Measurements from ENCODE around the gene PDZRN3.

The PDZRN3 gene

DNA sequence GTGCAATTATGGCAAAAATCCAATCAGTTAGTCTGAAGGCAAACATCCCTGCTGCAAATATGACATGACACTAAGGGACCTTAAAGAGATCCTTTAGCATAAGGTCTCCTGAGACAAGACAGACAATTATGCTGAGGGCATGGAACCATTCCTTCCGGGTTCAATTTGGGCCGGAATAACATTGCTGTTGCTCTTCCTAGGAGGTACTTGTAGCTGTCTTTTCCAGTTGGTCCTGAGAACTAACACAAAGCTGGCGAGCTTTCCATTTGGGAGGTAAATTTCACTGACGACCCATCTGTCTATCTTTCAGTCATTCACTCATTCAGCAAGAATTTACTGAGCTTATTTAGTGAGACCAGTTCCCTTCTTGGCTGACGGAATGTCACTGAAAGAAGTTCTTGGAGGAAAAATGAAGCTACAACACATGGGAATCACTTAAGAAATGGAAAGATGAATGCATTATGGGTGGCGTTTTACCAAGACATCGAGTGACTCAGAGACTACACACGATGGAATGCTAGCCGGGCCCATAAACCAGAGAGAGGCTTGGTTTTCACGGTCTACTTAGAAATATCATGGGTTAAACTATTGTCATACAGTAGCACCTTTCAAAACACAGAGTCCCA lies 215.5 kb downstream of the PDZRN3 start:
- DNase-seq, result no peak

DNA sequence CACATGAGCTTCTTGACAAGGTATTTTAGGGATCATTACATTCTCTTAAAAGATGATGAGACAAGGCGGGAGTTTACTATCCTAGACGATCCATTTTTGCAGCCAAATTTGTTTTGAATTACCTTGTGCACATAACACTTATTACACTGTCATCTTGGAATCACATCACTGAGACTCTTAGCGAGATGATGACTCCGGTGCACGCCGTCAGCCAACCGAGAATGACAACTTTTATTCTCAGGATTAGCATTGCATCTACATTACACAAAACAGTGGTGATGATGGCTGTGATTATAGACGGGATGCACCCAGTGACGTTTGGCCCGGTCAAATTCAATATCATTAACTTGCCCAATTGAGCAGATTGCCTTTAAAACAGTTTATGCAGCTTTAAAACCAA lies 216.1 kb downstream of the PDZRN3 start:
- DNase-seq, result no peak

DNA sequence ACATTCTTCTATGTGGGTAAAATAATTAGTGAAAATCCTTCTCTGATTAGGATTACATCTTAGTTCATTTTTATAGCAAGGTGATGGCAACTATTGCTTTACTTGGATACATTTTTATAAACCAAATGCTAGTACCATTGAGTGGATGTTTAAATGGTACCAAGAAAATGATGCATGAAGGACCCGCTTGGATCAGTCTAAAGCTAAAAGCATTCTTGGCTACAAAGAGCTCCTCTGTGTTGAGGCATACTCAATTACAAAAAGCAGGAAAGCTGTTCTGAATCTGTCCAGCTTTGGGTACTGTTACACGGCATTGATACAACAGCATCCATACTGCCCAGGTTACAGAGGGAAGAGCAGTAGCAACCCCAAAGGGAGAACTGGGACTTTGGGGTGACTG lies 217.2 kb downstream of the PDZRN3 start:
- DNase-seq, result no peak

DNA sequence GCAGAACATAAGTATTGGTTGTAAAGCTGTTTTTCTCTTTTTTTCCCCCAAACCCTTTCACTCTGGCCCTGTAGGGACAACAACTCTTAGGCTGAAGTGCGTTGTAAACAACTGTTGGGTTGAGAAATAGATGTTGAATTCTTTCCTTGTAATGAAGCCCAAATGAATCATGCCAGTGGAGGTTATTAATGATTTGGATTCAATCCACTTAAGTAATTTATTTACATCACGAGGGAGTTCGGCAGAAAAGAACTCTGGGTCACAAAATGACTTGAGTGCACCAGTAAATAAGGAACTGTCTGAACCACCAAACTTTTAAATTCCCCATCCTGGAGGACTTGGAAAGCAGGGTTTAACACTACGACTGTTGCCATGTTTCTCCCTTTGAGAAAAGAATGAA lies 218.9 kb downstream of the PDZRN3 start:
- DNase-seq, result no peak

DNA sequence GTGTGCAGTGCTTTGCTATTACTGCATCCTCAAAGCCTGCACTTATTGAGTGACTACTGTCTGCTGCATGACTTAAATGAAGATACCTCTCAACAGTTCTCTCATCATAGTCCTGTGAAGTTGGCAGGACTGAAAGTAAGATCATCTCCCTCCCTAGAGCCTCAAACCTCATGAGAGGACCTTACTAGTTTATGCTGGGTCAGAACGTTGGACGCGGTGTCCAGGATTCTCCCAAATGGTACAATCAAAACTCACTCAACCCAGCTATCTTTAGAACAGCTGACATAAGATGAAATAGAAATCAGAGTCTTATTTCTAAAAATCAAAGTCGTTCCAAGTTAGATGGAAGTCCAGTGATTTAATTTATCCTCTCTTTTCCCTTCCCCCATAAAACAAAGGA lies 219.7 kb downstream of the PDZRN3 start:
- DNase-seq, result no peak

DNA sequence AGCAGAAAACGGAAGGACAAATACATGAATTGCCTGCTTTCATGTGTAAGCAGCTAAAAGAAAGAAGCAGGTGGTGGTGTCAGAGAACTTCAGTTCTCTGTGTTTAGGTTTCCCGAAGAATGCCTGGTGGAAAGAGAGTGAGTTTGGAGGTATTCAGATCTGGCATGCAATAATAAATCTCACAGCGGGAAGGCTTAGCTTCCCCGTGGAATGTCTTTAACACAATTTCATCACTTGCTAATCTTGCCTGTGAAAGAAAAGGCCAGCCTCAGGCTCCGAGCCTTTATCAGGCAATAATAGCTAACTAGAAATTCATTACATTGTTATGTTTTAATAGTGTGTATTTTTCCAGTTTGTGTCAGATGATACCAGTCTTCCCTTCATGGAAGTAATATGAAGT lies 220.3 kb downstream of the PDZRN3 start:
- no peak for DNase-seq

DNA sequence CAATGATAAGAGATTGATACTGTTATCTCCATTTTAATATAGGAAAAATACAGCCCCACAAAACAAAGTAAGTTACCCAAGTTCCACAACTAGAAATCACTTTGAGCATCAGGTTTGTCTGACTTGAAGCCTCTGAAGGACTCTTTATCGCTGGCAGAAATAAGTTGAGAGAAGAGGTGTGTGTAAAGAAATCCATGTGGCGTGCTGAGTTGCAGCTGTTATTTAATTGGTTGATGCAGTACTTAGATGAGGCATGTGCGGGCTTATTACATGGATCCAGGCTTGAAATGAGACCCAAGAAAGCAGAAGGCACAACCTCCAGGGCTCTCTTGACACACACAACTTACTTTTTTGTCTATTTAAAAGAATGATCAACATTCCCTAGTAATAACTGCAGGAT lies 221.3 kb downstream of the PDZRN3 start:
- DNase-seq, result no peak

DNA sequence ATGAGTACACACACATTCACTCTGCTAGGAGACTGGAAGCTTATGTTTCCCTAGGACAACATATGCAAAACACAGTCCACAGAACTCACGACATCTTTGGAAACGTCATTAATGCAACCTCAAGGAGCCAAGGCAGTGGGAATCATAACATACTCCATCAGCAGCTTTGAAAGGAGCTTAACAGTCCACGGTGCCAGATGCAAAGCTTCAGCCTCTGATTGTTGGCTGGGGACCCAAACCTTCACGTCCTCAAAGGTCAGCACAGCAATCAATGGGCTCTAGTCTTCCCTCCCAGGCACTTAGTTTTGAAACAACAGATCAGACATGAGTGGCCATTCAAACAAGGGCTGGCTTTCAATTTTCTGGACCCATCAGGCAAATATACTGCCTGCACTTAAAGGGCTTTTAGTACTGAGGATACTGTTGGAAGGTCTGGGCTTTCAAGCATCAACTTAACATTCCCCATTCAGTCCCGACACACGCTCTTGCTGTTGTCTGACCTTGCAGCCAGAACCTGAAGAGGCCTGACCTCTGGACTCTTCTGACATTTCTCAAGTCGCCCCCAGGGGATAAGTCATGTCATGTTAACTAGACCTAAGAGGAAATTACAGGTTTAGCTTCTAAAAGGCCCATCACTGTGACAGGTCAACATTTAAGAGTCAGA lies 223.0 kb downstream of the PDZRN3 start:
- no peak for DNase-seq

DNA sequence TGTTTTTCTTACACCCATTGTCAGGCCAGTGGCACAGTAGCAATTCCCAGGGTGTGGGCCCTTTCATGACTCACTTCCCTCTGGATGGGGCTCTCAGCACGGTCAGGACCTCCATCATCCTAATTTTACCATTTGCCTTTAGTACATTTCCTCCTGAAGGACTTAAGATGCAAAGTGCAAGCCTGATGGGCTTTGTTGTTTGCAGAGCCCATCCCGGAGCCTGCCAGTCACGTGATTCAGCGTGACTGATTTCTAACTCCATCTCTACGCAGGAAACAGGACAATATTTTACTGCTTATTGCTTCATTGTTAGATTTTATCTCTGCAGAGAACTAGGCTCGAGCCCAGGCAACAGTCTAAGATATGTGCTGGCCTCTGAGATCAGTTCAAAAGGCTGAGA lies 223.7 kb downstream of the PDZRN3 start:
- DNase-seq, result no peak

DNA sequence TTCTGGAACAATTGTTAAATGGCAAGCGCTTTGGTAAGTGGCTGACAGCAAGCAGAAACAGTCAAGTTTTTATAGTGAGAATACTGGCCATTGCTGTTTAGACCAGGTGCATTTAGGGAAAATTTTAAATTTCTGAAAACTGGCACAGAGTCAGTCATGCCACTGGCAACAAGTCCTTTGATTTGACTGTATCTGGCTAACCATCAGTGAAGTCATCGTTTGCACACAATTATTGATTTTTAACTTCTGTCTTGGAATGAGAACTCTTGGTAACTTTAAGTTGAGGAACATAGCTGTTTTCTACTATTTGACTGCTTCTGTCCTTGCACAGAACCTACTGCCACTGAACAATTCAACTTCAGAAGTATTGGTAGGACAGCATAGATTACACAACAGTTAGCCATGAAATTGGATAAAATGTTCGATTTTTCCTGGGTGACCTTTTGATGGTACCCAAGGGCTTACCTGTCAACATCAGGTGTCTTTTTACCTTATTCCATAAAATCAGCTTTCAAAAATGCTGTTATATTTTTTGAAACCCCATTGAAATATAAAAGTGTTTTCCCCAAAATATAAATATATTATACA lies 225.0 kb downstream of the PDZRN3 start:
- no peak for DNase-seq

DNA sequence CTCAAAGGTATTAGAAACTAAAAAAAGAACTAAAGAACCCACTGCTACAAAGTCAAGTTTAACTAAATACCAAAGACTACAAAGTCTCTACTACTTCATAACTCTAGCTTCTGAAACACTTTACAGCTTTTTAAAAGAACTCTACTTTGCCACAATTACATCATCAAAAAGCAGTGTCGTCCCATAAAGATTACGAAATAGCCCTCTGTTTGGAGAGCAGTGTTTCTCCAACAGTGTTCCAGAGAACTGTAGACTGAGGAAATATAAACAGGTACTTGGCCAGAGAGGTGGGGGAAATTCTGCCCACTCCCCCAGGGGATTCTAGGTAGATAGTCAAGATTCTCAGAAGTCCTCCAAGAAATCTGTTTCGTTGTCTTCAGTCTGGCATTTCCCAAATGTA lies 225.6 kb downstream of the PDZRN3 start:
- DNase-seq, result no peak

DNA sequence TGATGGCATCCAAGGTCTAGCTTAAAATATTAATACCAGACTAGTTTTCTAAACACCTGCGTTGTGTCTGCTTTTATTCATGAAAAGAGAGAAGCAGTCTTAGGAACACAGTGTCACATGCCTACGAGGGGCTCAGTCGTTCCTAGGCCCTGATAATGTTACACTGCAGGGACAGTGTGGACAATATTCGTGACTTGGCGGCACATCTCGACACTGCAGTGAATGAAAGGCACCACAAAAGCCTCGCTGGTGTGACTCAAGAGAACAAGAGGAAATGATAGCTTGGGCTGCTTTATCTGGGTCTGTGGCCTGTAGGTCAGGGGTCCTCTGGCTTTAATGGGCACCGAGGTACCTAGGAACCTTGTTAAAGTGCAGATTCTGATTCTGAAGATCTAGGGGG lies 226.7 kb downstream of the PDZRN3 start:
- no peak for DNase-seq

DNA sequence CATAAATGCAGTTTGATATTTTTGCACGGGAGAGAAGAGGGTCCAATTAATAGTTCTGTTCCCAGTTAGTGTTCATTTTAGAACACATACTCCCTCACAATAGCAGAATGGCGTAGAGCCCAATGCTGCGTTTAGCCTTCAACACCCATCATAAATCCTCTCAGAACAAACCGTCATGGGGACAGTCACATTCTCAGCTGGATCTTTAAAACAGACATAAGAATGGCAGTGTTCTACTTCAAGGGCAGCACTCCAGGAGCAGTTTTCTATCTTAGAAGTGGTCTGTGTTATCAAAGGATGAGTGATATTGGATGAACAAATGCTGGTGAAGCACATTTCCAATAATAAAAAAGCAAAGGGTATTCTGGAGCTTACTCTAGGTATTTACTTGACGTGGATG lies 230.5 kb downstream of the PDZRN3 start:
- no peak for DNase-seq

DNA sequence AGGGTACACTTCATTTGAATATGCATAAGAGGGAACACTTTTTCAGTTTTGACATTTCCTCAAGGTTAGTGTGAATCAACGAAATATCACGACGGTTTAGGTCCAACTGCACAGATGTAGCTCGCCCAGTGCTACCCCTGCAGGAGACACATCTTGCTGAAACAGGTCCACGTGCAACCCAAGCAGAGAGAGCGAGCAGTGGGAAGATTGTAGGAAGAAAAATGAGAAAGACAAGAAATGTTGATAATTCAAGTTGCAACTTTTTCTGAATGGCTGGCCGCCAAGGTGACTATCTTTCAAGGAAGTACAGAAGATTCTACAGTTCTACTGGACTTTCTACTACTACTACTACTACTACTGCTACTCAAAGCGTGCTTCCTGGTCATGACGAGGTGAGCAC lies 231.7 kb downstream of the PDZRN3 start:
- no peak for DNase-seq

DNA sequence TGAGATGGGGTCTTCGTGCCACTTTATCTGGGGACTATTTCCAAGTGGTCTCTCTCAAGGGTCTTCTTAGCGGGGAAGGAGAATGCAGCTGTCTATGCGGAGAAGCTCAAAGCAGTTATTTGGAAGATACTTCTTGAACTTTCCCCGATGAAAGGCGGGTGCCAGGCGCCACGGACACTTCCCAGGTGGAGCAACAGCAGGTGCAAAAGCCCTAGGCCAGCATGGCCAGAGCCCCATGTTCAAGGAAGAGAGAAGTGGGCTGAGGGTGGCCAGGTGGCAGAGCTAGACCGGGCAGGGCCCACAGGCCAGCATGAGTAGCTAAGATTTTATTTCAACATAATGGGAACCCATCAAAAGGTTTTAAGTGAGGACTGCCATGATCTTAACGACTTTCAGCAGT lies 232.8 kb downstream of the PDZRN3 start:
- DNase-seq, result no peak

DNA sequence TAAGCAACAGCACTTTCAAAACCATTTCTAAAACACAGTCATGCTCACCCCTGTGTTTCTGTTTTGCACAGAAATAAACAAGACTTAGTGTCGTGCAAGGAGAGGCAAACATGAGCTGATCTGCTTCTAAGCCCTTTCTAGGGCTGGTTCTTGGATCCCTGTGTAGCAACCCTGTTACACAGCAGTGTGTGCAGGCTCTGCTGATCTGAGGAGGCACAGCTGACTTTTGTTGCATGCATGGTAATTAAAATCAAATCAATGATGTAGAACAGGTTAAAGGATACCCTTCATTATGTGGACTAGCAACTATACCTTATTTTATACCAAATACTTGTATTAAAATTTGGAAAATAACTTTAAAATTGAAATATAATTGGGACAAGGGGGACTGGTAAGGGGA lies 234.8 kb downstream of the PDZRN3 start:
- no peak for DNase-seq

DNA sequence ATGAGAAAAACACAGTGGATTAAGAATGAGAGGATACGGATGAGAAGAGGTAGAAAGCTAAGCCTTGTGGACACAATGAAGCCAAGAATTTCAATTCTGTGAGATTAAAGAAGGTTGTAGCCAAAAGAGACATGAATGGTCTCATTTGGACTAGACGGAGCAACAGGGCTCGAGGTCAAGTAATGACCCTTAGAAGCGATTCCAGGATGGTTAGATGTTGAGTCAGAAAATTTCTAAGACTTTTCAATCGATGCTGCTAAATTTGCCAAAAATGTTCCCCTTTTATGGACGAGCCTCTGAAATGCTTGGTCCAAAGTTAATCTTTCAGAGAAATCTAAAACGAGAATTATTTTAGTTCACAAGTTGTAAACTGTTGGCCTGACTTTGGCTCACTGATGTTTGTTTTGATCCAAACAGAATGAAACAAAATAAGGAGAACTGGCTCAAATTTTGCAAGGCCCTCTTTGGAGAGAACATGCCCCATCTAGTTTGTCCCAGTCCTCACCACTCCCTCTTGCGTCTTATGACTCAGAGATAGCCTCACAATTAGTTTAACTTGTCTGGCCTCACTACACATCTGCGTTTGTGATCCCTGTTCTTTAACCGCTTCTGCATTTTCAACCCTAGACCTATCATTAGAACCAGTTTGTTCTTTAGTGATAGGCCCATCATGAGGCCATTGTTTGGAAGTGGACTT lies 235.5 kb downstream of the PDZRN3 start:
- DNase-seq, result no peak

DNA sequence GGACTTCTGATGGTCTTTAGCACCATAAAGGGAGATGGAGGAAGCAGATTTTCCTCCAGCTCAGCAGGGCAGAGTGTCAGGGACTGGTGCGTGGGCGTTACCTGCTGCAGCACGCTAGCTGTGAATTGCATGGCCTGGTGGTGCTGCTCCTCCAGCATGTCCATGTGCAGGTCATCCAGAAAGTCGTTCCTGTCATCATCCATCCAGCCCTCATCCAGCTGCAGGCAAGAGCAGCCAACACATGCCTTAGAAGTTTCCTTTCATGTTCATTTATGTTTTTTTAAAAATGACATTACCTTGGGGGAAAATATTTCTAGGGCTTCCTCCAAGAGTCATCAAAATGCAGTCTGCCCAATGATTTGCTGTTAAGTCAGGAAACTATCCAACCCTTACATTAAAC lies 239.2 kb downstream of the PDZRN3 start:
- DNase-seq, result no peak

DNA sequence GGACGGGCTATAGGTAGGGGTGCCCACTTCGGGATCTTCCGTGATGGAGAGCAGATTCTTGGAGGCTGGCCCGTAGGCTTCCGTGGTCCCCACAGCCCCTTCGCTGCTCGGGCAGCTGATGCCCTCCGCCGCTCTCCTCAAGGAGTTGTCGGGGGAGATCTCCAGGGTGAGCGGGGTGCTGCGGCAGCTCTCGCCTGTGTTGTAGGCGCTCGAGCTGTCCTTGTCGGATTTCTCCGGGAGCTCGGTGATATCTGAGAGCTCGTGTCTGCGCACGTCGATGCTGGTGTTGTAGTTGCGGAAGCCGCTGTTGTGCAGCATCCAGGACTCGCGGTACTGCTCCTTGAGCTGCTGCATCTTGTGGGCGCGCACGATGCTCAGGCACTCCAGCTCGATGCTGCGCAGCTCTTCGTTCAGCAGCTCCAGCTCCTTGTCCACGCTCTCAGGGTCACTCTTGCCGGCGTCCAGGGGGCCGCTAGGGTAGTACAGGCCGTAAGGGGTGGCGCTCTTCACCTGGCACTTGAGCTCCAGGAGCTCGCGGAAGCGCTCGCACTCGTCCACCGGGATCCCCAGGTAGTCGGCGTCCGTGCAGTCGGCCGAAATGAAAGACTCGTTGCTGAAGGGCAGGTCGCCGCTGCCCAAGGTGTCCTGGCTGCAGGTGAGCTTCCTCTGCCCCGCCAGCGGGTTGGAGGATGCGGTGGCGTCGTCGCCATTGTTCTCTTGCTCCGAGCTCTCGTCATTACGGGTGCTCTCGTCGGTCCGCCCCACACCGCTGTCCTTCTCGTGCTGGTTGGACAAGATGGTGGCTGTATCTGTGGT lies 240.4 kb downstream of the PDZRN3 start:
- no peak for DNase-seq

DNA sequence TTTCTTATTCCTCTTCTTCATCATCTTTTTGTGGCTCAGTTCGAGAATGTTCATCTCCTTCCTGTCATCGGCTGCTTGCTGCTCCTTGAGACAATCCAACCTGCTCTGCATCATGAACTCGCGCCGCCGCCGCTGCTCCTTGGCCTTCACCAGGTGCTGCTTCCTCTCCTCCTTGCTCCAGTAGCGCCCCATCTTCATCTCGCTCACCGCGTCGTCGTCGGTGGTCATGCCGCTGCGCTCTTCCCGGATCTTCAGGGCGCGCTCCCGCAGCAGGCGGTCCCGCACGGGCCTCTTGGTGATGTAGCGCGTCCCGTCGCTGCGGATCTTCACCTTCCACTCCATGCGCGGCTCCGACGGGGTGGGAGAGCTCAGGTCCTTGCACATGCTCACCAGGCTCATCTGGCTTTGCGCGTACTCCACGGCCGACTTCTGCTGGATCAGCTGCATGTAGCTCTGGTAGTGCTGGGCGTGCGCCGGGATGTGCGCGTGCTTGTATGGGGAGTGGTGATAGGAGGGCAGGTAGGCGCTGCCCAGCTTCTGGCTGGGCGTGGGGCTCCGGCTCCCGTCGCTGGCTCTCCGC lies 241.2 kb downstream of the PDZRN3 start:
- DNase-seq, result no peak

DNA sequence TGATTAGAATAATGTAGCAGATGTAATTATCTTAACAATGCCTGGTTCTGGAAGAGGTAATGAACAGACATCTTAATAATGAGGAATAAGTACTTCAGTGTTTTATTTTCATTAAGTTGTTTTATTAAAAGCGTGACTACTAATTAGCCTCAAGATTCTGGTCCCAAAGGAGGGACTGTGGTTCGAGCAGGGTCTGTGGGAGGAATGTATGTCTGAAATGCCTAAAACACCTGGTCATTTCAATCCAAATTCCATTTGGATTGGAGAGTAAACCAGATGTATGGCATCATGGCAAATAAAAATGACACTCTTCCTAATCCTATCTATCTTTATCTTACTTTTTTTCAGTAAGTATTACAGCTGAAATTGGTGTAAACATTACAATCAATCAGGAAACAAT lies 243.2 kb downstream of the PDZRN3 start:
- DNase-seq, result no peak

DNA sequence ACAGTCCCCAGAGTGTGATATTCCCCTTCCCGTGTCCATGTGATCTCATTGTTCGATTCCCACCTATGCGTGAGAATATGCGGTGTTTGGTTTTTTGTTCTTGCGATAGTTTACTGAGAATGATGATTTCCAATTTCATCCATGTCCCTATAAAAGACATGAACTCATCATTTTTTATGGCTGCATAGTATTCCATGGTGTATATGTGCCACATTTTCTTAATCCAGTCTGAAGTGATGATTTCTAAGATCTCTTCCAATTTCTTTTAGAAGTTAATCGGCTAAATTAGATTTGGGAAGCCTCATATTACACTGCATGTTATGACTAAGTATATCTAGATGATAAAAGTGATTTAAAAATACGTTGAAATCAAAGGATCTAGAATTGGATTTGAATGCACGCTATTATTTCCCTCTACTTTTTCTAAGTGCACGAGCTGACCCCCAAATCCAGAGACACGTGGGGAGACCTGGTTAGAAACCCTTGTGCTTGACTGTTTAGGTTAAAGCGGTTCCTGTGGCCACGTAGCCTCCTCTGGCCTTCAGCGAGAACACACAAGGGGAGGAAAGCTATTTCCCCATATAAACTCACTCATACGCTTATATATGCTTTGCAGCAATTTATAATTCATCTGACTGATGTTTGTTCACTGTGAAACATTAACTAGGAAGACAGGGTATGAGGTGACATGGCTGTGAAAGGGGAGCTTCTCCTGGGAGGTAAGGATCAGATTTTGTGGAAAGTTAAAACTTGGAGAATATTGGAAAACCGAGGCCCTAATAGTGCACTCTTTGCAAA lies 243.8 kb downstream of the PDZRN3 start:
- DNase-seq, result no peak

Measured in CD4-positive, alpha-beta T cell treated with Interleukin-4 for 4 hours (primary cell).